K562 (cell line): Measurements from ENCODE around the gene AP1M2. TPM values are rescaled to one million over a fixed set of nuclear protein-coding genes. Genes with fewer than 3 reads are reported as not detected.

Experiments used
- ATAC-seq: fragments of 200-7000 bp; cut with Tn5 transposase; 3 replicates; pipeline ENCODE4 v1.9.1; 2020; ENCODE audit warnings: moderate library complexity
- BruUV-seq: library from RNA; stranded (reverse); fragments of 400-500 nt; replicated peaks from 2 replicates; lab custom pipeline; 2021; lab: Mats Ljungman, UMichigan
- CTCF ChIA-PET: fragments of 300-600 bp; formaldehyde crosslinking; extraction: SDS; loops from one replicate; lab custom pipeline; 2021; ENCODE audit warnings: low intra/inter-chr PET ratio; lab: Yijun Ruan, JAX
- POLR2A ChIA-PET: fragments of 300-600, 350-650 bp; sonication (Branson Sonifier 250); formaldehyde crosslinking; extraction: SDS; loops from one replicate; lab custom pipeline; 2021; ENCODE audit warnings: antibody characterized with exemption, inconsistent platforms; lab: Yijun Ruan, JAX
- DNase-seq, 4 experiments: peaks; one replicate each; pipeline versions ENCODE4 v3.0.0 to v3.0.0-alpha.2; 2011 to 2018; ENCODE audit warnings: low spot score in 3 of 4, mixed read lengths in 3 of 4; ENCODE audit errors: extremely low read depth in 1 of 4
- FAIRE-seq: peaks from 2 replicates; lab custom pipeline; 2011; peaks lifted over from hg19 to GRCh38; lab: Jason Lieb, UNC
- H2AFZ ChIP-seq: 2 replicates; pipeline ENCODE4 v1.6.0; 2011; ENCODE audit warnings: low read depth, low read length, control low read depth, inconsistent platforms
- H3K27ac ChIP-seq: fragments of 200-600 bp; 3 replicates; pipeline ENCODE4 v1.8.0; 2011; ENCODE audit warnings: low read depth, mild to moderate bottlenecking, control low read depth, inconsistent platforms, low read length, moderate library complexity, mixed read lengths; ENCODE audit errors: extremely low read depth
- H3K27me3 ChIP-seq, 2 experiments: fragments of 300-600 bp in 1 of 2; 2 replicates in 1 of 2; 3 replicates in 1 of 2; pipeline versions ENCODE4 v1.6.0 to v1.8.0; 2011; ENCODE audit warnings: inconsistent platforms in 2 of 2, low read length in 2 of 2, mild to moderate bottlenecking in 1 of 2, mixed read lengths in 1 of 2, moderate library complexity in 1 of 2; ENCODE audit not compliant: control insufficient read depth in 2 of 2, insufficient read depth in 2 of 2
- H3K36me3 ChIP-seq: fragments of 300-600 bp; 3 replicates; pipeline ENCODE4 v1.8.0; 2011; ENCODE audit warnings: mild to moderate bottlenecking, low read length, inconsistent platforms; ENCODE audit not compliant: control insufficient read depth, insufficient read depth
- H3K4me1 ChIP-seq, 2 experiments: fragments of 200-600 bp in 1 of 2; replicated peaks in 1 of 2; 2 replicates in 1 of 2; 3 replicates in 1 of 2; pipeline versions ENCODE4 v1.5.1 to v1.8.0; 2011; ENCODE audit warnings: inconsistent platforms in 2 of 2, low read length in 2 of 2, mild to moderate bottlenecking in 1 of 2, mixed read lengths in 1 of 2, moderate library complexity in 1 of 2; ENCODE audit not compliant: control insufficient read depth in 2 of 2, insufficient read depth in 2 of 2
- H3K4me2 ChIP-seq: 2 replicates; pipeline ENCODE4 v1.6.1; 2011; ENCODE audit warnings: low read length, control low read depth, inconsistent platforms, mixed read lengths; ENCODE audit not compliant: insufficient read depth
- H3K4me3 ChIP-seq: fragments of 200-600 bp; sonication (generic), shearing (Covaris generic); 2 replicates; pipeline ENCODE4 v1.5.1; 2016; ENCODE audit warnings: control low read depth, inconsistent platforms
- H3K79me2 ChIP-seq: fragments of 200-600 bp; 3 replicates; pipeline ENCODE4 v1.8.0; 2011; ENCODE audit warnings: low read length, inconsistent platforms; ENCODE audit not compliant: control insufficient read depth, insufficient read depth
- H3K9ac ChIP-seq, 2 experiments: 2 replicates each; pipeline versions ENCODE4 v1.6.0 to v1.6.1; 2011; ENCODE audit warnings: low read depth in 2 of 2, low read length in 2 of 2, control low read depth in 1 of 2, inconsistent platforms in 1 of 2, mild to moderate bottlenecking in 1 of 2, mixed read lengths in 1 of 2; ENCODE audit not compliant: insufficient read depth in 1 of 2
- H3K9me1 ChIP-seq: one replicate; pipeline ENCODE4 v1.6.0; 2011; ENCODE audit warnings: inconsistent platforms, mild to moderate bottlenecking, low read length, moderate library complexity; ENCODE audit not compliant: control insufficient read depth, insufficient read depth
- H3K9me3 ChIP-seq: replicated peaks from 2 replicates; pipeline ENCODE4 v1.5.1; 2011; ENCODE audit warnings: low read depth, low read length, inconsistent platforms; ENCODE audit not compliant: control insufficient read depth, insufficient read depth
- H4K20me1 ChIP-seq: replicated peaks from 2 replicates; pipeline ENCODE4 v1.6.1; 2011; ENCODE audit warnings: low read length, inconsistent platforms, mixed read lengths; ENCODE audit not compliant: control insufficient read depth, insufficient read depth
- CREBBP ChIP-seq: IDR thresholded peaks from one replicate; pipeline ENCODE4 v1.6.1; 2012; ENCODE audit warnings: low read depth, mild to moderate bottlenecking, control low read depth, inconsistent platforms, low read length
- CTBP1 ChIP-seq: fragments of 450-650 bp; IDR thresholded peaks from 2 replicates; pipeline ENCODE4 v1.6.1; 2016; ENCODE audit warnings: borderline replicate concordance
- DMBX1 ChIP-seq: fragments of 250-450 bp; sonication (Bioruptor Pico); IDR thresholded peaks from 2 replicates; pipeline ENCODE4 v1.8.0; 2022; ENCODE audit warnings: inconsistent platforms, mild to moderate bottlenecking, moderate library complexity, borderline replicate concordance
- FOXK2 ChIP-seq, 2 experiments: fragments of 450-650 bp; IDR thresholded peaks in 1 of 2; conservative IDR thresholded peaks in 1 of 2; 2 replicates each; pipeline ENCODE4 v1.6.1; 2016; ENCODE audit warnings: low read depth in 2 of 2, mild to moderate bottlenecking in 1 of 2
- HEY1 ChIP-seq: fragments of 250-450 bp; sonication (Bioruptor Pico); IDR thresholded peaks from 2 replicates; pipeline ENCODE4 v1.5.0; 2020; ENCODE audit warnings: mild to moderate bottlenecking, moderate library complexity, borderline replicate concordance
- MAFF ChIP-seq: IDR thresholded peaks from 2 replicates; pipeline ENCODE4 v1.6.1; 2012; ENCODE audit warnings: low read length, improper control_type of control experiment
- POLR2A ChIP-seq: fragments of 450-650 bp; conservative IDR thresholded peaks from 2 replicates; pipeline ENCODE4 v1.6.1; 2016
- POLR2G ChIP-seq: fragments of 200-400 bp; formaldehyde crosslinking; IDR thresholded peaks from 2 replicates; pipeline ENCODE4 v1.6.1; 2017; ENCODE audit warnings: low read depth, mild to moderate bottlenecking, antibody characterized with exemption, low read length, moderate library complexity
- RBFOX2 ChIP-seq: fragments of 200-400 bp; formaldehyde crosslinking; IDR thresholded peaks from 2 replicates; pipeline ENCODE4 v1.6.1; 2017; ENCODE audit warnings: low read depth, mild to moderate bottlenecking, low read length, moderate library complexity
- RBM14 ChIP-seq: fragments of 200-400 bp; formaldehyde crosslinking; IDR thresholded peaks from 2 replicates; pipeline ENCODE4 v1.6.1; 2018; ENCODE audit warnings: low read depth, mild to moderate bottlenecking, low read length, moderate library complexity, borderline replicate concordance; ENCODE audit not compliant: insufficient read depth
- RBM22 ChIP-seq: fragments of 200-400 bp; formaldehyde crosslinking; IDR thresholded peaks from 2 replicates; pipeline ENCODE4 v1.6.1; 2018; ENCODE audit warnings: low read length, low read depth; ENCODE audit not compliant: poor library complexity, severe bottlenecking
- SNRNP70 ChIP-seq: fragments of 200-400 bp; formaldehyde crosslinking; optimal IDR thresholded peaks from 2 replicates; pipeline ENCODE3; 2017; ENCODE audit warnings: low read depth, low read length
- TCF7L2 ChIP-seq: fragments of 150-350 bp; IDR thresholded peaks from 2 replicates; pipeline ENCODE4 v1.6.1; 2016; ENCODE audit warnings: low read depth, mild to moderate bottlenecking, low read length, moderate library complexity
- WGBS: fragments of 100-300 bp; shearing (Covaris generic); methylation state at CpG from one replicate; pipeline ENCODE4 v1.1.6; 2016; ENCODE audit warnings: low coverage, mixed read lengths; ENCODE audit not compliant: insufficient coverage; ENCODE audit errors: missing lambda C conversion rate; 5-methylcytosine and 5-hydroxymethylcytosine counted together
- in situ Hi-C: fragments of 300-500 bp; cut with MboI; formaldehyde crosslinking; loops from 4 replicates; pipeline ENCODE4 v1.15.0; 2018; ENCODE audit warnings: inconsistent platforms, mixed read lengths
- intact Hi-C: fragments of 100-400 bp; cut with micrococcal nuclease; formaldehyde crosslinking; loops from 2 replicates; pipeline ENCODE4 v1.14.2; 2022
- polyA plus RNA-seq, 8 experiments: library from polyadenylated mRNA; depleted of rRNA in 4 of 8; stranded (reverse) in 5 of 8; unstranded in 3 of 8; fragments of >200 nt; fragmentation: Nextera tagmentation in 2 of 8; fragmentation: Illumina TruSeq in 1 of 8; extraction: Ambion mirVana in 2 of 8; extraction: Trizol in 1 of 8; gene quantifications; 2 replicates each; pipeline versions ENCODE4 v1.2.1 to v1.2.3, GENCODE V29; 2011 to 2014; ENCODE audit warnings: inconsistent platforms in 1 of 8, missing spikeins in 1 of 8
- total RNA-seq, 7 experiments: library from RNA; depleted of rRNA in 6 of 7; stranded (reverse); fragments of >200 nt in 6 of 7; fragmentation: Illumina TruSeq in 2 of 7; extraction: Trizol in 2 of 7; gene quantifications; 2 replicates each; pipeline versions ENCODE4 v1.2.1 to v1.2.3, GENCODE V29; 2011 to 2021; ENCODE audit warnings: low replicate concordance in 1 of 7
- TF ChIP-seq, protein P1 (sequence below): sonication (generic); formaldehyde crosslinking; IDR thresholded peaks from 2 replicates; pipeline ENCODE4 v1.8.1; 2023; ENCODE audit warnings: mild to moderate bottlenecking, missing genetic modification reagents
- TF ChIP-seq, protein P2 (sequence below), 2 experiments: fragments of 450-650 bp; IDR thresholded peaks; 2 replicates each; pipeline ENCODE4 v1.6.1; 2018; ENCODE audit warnings: mild to moderate bottlenecking in 2 of 2, low read depth in 1 of 2; ENCODE audit not compliant: partially characterized antibody in 2 of 2

Gene AP1M2
- total and polyA plus RNA-seq, 9 of the 15 experiments (the other 6 are each of a cell fraction or from before 2014, with no cell fraction given): 0.33 to 1.4 (median 0.89) TPM; not detected in 1

DNA sequence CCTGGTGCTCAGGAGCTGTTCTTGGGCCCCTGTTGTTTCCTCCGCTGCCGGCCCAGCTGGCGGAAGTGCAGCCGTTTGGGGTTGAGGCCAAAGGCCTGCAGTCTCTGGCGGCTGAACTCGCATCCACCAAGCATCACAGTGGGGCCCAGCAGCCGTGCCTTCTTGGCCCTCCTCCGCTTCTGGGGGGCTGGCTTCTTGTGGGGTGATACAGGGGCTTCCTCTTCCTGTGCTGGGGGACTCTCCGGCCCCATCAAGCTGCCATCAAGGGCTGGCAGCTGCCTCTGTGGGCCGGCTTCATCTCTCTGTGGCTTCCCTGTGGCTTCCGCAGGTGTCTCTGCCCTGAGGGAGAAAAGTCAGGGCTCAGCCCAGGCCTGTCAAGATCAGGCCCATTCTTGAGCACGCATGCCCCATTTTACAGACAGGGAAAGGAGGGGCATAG lies 33.1 kb downstream of the AP1M2 start:
- no TSS peak for BruUV-seq
- no peak overlapping the region for H2AFZ ChIP-seq
- ChIA-PET POLR2A (interaction anchor here (1.0 to 2.2 kb wide), 7 partner anchors 8 to 16 kb away, joined by 3 to 9 read pairs (median 4); partner anchors contain the start of genes CDKN2D and KRI1), CTCF (no interaction called here)
- FAIRE-seq (no peak), ATAC-seq (peak; percentile 5; the same call in 1 of the 3 replicates)
- peaks cover 93% of the 10 kb centered on the region for H3K36me3 ChIP-seq
- H3K4me2 ChIP-seq: no peak overlapping the region
- H3K9me3 ChIP-seq: peaks cover 3% of the 10 kb centered on the region
- H3K79me2 ChIP-seq: no peaks in the 10 kb centered on the region
- peaks cover 0 to 26% of the 10 kb centered on the region in 2 experiments; a peak in 2 of 5 replicates for H3K4me1 ChIP-seq
- H3K9me1 ChIP-seq: no peaks in the 10 kb centered on the region
- intact Hi-C loops: no loop called here
- TF ChIP-seq RBM22 (peak; percentile 90), HEY1 (CRISPR knock-in tag) (no peak), SNRNP70 (no peak), CREBBP (no peak), RBM14 (0 out of 2 replicates have a peak, but pooled peaks have one; percentile 26), CTBP1 (no peak), FOXK2 (conservative IDR thresholded peaks at IDR 0.05 in 1 of 2, IDR thresholded peaks at IDR 0.05 in 1 of 2; ENCODE audit: low read depth in 2 of 2) (no peak), TCF7L2 (no peak), POLR2G (peak; percentile 79), MAFF (no peak), DMBX1 (no peak), RBFOX2 (peak; percentile 68), POLR2A (0 out of 2 replicates have a peak, but pooled peaks have one; percentile 2)
- TF ChIP-seq, protein P1, sequence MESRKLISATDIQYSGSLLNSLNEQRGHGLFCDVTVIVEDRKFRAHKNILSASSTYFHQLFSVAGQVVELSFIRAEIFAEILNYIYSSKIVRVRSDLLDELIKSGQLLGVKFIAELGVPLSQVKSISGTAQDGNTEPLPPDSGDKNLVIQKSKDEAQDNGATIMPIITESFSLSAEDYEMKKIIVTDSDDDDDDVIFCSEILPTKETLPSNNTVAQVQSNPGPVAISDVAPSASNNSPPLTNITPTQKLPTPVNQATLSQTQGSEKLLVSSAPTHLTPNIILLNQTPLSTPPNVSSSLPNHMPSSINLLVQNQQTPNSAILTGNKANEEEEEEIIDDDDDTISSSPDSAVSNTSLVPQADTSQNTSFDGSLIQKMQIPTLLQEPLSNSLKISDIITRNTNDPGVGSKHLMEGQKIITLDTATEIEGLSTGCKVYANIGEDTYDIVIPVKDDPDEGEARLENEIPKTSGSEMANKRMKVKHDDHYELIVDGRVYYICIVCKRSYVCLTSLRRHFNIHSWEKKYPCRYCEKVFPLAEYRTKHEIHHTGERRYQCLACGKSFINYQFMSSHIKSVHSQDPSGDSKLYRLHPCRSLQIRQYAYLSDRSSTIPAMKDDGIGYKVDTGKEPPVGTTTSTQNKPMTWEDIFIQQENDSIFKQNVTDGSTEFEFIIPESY (CRISPR knock-in tag): peak; percentile 89
- TF ChIP-seq, protein P2, sequence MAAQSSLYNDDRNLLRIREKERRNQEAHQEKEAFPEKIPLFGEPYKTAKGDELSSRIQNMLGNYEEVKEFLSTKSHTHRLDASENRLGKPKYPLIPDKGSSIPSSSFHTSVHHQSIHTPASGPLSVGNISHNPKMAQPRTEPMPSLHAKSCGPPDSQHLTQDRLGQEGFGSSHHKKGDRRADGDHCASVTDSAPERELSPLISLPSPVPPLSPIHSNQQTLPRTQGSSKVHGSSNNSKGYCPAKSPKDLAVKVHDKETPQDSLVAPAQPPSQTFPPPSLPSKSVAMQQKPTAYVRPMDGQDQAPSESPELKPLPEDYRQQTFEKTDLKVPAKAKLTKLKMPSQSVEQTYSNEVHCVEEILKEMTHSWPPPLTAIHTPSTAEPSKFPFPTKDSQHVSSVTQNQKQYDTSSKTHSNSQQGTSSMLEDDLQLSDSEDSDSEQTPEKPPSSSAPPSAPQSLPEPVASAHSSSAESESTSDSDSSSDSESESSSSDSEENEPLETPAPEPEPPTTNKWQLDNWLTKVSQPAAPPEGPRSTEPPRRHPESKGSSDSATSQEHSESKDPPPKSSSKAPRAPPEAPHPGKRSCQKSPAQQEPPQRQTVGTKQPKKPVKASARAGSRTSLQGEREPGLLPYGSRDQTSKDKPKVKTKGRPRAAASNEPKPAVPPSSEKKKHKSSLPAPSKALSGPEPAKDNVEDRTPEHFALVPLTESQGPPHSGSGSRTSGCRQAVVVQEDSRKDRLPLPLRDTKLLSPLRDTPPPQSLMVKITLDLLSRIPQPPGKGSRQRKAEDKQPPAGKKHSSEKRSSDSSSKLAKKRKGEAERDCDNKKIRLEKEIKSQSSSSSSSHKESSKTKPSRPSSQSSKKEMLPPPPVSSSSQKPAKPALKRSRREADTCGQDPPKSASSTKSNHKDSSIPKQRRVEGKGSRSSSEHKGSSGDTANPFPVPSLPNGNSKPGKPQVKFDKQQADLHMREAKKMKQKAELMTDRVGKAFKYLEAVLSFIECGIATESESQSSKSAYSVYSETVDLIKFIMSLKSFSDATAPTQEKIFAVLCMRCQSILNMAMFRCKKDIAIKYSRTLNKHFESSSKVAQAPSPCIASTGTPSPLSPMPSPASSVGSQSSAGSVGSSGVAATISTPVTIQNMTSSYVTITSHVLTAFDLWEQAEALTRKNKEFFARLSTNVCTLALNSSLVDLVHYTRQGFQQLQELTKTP (IDR thresholded peaks at IDR 0.05; ENCODE audit: low read depth in 1 of 2, partially characterized antibody in 2 of 2): no peak
- TF ChIP-seq, all 486 proteins: peak for 6
- WGBS: 80% methylated on average over 12 of the region's 12 CpGs
- DNase-seq: no peak
- Histone ChIP-seq H3K27ac (no peak overlapping the region), H3K9ac (0 out of 4 replicates have a peak overlapping the region, but pooled peaks of 1 of the 2 experiments have one; percentile 8), H3K4me3 (no peak overlapping the region), H4K20me1 (peaks cover 11% of the 10 kb centered on the region; the same call in 1 of the 2 replicates), H3K27me3 (no peaks in the 10 kb centered on the region)
- in situ Hi-C loops: no loop called here
